GM23338 (cell line): ENCODE measurements around the gene GRIA4. TPM values are rescaled to one million over a fixed set of nuclear protein-coding genes. Genes with fewer than 3 reads are reported as not detected.

Experiments used
- CREB1 ChIP-seq: fragments of 250-450 bp; sonication (Bioruptor Pico); IDR thresholded peaks from 2 replicates; pipeline ENCODE4 v1.5.0; 2020; ENCODE audit warnings: low read depth, mild to moderate bottlenecking, moderate library complexity
- CTCF ChIP-seq, 2 experiments: fragments of 200-600 bp in 1 of 2; sonication (generic) in 1 of 2; conservative IDR thresholded peaks; 2 replicates each; pipeline versions ENCODE4 v1.5.1 to v1.6.1; 2016 to 2017; ENCODE audit warnings: antibody characterized with exemption in 2 of 2, low read depth in 2 of 2, mild to moderate bottlenecking in 2 of 2, moderate library complexity in 1 of 2
- ETS1 ChIP-seq: IDR thresholded peaks from 2 replicates; pipeline ENCODE4 v1.6.1; 2016; ENCODE audit warnings: antibody characterized with exemption
- EZH2 ChIP-seq: fragments of 200-600 bp; sonication (generic); IDR thresholded peaks from one replicate; pipeline ENCODE4 v1.8.0; 2017; ENCODE audit warnings: antibody characterized with exemption, mild to moderate bottlenecking, low read depth; ENCODE audit not compliant: unreplicated experiment
- JUNB ChIP-seq: IDR thresholded peaks from one replicate; pipeline ENCODE4 v1.6.1; 2016; ENCODE audit warnings: antibody characterized with exemption; ENCODE audit not compliant: unreplicated experiment
- NANOG ChIP-seq: IDR thresholded peaks from 2 replicates; pipeline ENCODE4 v1.6.1; 2016; ENCODE audit warnings: antibody characterized with exemption, borderline replicate concordance
- STAT1 ChIP-seq: IDR thresholded peaks from one replicate; pipeline ENCODE4 v1.6.1; 2016; ENCODE audit warnings: antibody characterized with exemption; ENCODE audit not compliant: unreplicated experiment
- ZNF114 ChIP-seq: fragments of 250-450 bp; sonication (Bioruptor Pico); IDR thresholded peaks from 2 replicates; pipeline ENCODE4 v1.5.0; 2020; ENCODE audit warnings: mild to moderate bottlenecking, moderate library complexity
- ZNF331 ChIP-seq: fragments of 250-450 bp; sonication (Bioruptor Pico); IDR thresholded peaks from 2 replicates; pipeline ENCODE4 v1.5.0; 2020; ENCODE audit warnings: low read depth, mild to moderate bottlenecking, moderate library complexity
- ZNF462 ChIP-seq: fragments of 250-450 bp; sonication (Bioruptor Pico); IDR thresholded peaks from 2 replicates; pipeline ENCODE4 v1.5.0; 2020; ENCODE audit warnings: mild to moderate bottlenecking, moderate library complexity
- polyA plus RNA-seq: library from polyadenylated mRNA; unstranded; fragments of >200 nt; fragmentation: Nextera tagmentation; extraction: Ambion mirVana; gene quantifications from 2 replicates; pipeline ENCODE4 v1.2.1, GENCODE V29; 2016
- total RNA-seq: library from RNA; depleted of rRNA; stranded (reverse); fragments of >200 nt; shearing (Covaris generic); gene quantifications from 2 replicates; pipeline ENCODE4 v1.2.3, GENCODE V29; 2014

The GRIA4 gene
- total and polyA plus RNA-seq, 2 experiments from 2014 or later = 17.8 to 71.1 TPM

- TF ChIP-seq ZNF462 (CRISPR knock-in tag) (no peak), EZH2 (no peak), STAT1 (no peak), CTCF (conservative IDR thresholded peaks at IDR 0.05; ENCODE audit: low read depth in 2 of 2) (no peak), ETS1 (no peak), ZNF331 (CRISPR knock-in tag) (no peak), CREB1 (no peak), NANOG (no peak), JUNB (no peak), ZNF114 (CRISPR knock-in tag) (no peak)
These were observed 34.9 kb upstream of the GRIA4 start (continued) for GRCh38 chr11:105574974-105575373.
